Measurements from ENCODE around the gene AVPR1B. TPM values are rescaled to one million over a fixed set of nuclear protein-coding genes. Genes with fewer than 3 reads are reported as not detected.

Gene AVPR1B
- polyA plus RNA-seq, 2 of the 4 experiments (the other 2 are of a cell fraction): not detected

DNA sequence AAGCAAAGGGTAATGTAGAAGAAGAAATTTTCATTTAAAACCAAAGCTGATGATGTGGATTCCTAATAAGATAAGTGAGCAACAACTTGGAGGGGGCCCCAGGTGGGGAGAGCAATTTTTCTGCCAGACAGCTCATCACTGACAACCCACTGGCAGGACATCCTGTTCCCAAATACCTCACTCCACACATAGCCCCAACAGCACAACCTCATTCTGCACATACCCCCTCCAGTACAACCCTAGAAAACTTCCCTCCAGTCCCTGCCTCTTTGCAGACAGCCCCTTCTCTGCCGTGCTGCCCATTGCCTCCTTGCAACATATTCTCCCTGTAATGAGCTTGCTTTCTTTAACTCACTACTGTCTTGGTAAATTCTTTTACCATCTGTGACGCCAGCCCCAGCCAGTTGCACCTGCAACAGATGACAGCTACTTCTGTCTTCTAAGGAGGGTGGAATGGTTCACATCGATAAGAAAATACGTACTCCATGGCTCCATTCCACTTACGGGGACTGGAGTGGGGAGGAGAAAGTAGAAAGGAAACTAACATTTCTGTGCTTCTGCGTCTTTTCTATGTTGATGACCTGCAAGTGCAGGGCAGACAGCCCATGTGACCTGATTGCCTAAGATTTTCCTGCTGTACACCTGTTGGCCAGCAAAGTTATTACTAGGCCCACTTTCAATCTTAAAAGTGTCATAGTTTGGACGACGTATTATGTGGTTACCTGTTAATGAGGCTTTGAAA lies 49.5 kb downstream of the AVPR1B start:
- no peaks in the 10 kb centered on the region for H3K9me3 ChIP-seq
- CTCF ChIA-PET: interaction anchor here (0.8 kb wide), 1 partner anchor 90 kb away, joined by 3 read pairs; no protein-coding TSS in a partner anchor
- TF ChIP-seq, protein P1, sequence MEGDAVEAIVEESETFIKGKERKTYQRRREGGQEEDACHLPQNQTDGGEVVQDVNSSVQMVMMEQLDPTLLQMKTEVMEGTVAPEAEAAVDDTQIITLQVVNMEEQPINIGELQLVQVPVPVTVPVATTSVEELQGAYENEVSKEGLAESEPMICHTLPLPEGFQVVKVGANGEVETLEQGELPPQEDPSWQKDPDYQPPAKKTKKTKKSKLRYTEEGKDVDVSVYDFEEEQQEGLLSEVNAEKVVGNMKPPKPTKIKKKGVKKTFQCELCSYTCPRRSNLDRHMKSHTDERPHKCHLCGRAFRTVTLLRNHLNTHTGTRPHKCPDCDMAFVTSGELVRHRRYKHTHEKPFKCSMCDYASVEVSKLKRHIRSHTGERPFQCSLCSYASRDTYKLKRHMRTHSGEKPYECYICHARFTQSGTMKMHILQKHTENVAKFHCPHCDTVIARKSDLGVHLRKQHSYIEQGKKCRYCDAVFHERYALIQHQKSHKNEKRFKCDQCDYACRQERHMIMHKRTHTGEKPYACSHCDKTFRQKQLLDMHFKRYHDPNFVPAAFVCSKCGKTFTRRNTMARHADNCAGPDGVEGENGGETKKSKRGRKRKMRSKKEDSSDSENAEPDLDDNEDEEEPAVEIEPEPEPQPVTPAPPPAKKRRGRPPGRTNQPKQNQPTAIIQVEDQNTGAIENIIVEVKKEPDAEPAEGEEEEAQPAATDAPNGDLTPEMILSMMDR (IDR thresholded peaks at IDR 0.05): no peak
- TF ChIP-seq CBX2 (IDR thresholded peaks at IDR 0.05; ENCODE audit: borderline replicate concordance, low read depth): no peak
- no peak for TF ChIP-seq EHMT2 (IDR thresholded peaks at IDR 0.05; ENCODE audit: low read depth)
- no peak for TF ChIP-seq ZC3H11A (IDR thresholded peaks at IDR 0.05)
- no peak for TF ChIP-seq SREBF2 (IDR thresholded peaks at IDR 0.05)
- no peak for TF ChIP-seq MAFK (IDR thresholded peaks at IDR 0.05; ENCODE audit: partially characterized antibody)
- TF ChIP-seq JUN (IDR thresholded peaks at IDR 0.05): no peak
- TF ChIP-seq FOSB (CRISPR knock-in tag; IDR thresholded peaks at IDR 0.05): no peak
- no peak for TF ChIP-seq HOXA7 (CRISPR knock-in tag; IDR thresholded peaks at IDR 0.05)
- no peak for TF ChIP-seq EP300 (IDR thresholded peaks at IDR 0.05)
- TF ChIP-seq ZSCAN20 (CRISPR knock-in tag; IDR thresholded peaks at IDR 0.05): no peak
- TF ChIP-seq HOXB5 (CRISPR knock-in tag; IDR thresholded peaks at IDR 0.05): no peak
- TF ChIP-seq, protein P2, sequence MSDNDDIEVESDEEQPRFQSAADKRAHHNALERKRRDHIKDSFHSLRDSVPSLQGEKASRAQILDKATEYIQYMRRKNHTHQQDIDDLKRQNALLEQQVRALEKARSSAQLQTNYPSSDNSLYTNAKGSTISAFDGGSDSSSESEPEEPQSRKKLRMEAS (IDR thresholded peaks at IDR 0.05): no peak
- TF ChIP-seq, protein P3, sequence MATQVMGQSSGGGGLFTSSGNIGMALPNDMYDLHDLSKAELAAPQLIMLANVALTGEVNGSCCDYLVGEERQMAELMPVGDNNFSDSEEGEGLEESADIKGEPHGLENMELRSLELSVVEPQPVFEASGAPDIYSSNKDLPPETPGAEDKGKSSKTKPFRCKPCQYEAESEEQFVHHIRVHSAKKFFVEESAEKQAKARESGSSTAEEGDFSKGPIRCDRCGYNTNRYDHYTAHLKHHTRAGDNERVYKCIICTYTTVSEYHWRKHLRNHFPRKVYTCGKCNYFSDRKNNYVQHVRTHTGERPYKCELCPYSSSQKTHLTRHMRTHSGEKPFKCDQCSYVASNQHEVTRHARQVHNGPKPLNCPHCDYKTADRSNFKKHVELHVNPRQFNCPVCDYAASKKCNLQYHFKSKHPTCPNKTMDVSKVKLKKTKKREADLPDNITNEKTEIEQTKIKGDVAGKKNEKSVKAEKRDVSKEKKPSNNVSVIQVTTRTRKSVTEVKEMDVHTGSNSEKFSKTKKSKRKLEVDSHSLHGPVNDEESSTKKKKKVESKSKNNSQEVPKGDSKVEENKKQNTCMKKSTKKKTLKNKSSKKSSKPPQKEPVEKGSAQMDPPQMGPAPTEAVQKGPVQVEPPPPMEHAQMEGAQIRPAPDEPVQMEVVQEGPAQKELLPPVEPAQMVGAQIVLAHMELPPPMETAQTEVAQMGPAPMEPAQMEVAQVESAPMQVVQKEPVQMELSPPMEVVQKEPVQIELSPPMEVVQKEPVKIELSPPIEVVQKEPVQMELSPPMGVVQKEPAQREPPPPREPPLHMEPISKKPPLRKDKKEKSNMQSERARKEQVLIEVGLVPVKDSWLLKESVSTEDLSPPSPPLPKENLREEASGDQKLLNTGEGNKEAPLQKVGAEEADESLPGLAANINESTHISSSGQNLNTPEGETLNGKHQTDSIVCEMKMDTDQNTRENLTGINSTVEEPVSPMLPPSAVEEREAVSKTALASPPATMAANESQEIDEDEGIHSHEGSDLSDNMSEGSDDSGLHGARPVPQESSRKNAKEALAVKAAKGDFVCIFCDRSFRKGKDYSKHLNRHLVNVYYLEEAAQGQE (IDR thresholded peaks at IDR 0.05): no peak
- TF ChIP-seq HOXB13 (CRISPR knock-in tag; IDR thresholded peaks at IDR 0.05; ENCODE audit: low read depth): no peak
- no peak overlapping the region for H3K4me3 ChIP-seq
- no peaks in the 10 kb centered on the region for H3K4me1 ChIP-seq
- no peak overlapping the region for H3K27ac ChIP-seq
- no peak for FAIRE-seq
- WGBS (ENCODE audit: missing lambda C conversion rate): 59% methylated on average over 8 of the region's 8 CpGs
- no peak for DNase-seq (ENCODE audit: low read depth in 1 of 2, low spot score in 1 of 2)
- no peak overlapping the region for H3K4me2 ChIP-seq
- no peak for ATAC-seq
- POLR2A ChIA-PET: no interaction called here

DNA sequence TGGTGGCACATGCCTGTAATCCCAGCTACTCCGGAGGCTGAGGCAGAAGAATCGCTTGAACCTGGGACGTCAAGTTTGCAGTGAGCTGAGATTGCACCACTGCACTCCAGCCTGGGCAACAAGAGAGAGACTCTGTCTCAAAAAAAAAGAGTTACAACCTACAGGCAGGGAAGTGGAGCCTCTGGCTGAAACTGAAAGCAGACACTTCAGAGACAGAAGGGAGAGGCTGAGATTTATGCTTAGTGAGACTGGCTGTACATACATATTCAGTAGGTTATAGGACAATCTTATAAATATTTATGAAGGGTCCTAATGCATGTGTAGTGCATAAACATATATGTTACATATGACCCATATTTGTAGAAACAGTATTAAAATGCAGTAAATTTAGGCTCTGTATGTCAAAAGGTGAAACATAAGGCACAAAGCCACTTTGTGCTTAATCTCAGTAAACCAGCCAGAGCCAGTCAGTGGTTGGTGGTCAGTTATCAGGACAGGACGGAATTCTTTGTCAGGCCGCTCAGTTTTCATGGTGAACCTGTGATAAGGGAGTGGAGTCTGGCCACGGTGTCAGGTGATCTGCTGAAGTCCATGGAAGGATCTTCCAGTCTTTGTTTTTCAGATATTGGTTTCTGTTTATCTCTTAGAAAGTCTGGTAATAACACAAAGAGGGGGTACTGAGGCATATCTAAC lies 50.6 kb downstream of the AVPR1B start:
- FAIRE-seq (no peak), ATAC-seq (no peak), DNase-seq (ENCODE audit: low read depth in 1 of 2, low spot score in 1 of 2) (no peak)
- Histone ChIP-seq H3K9me3 (no peaks in the 10 kb centered on the region), H3K4me3 (no peak overlapping the region), H3K27ac (no peak overlapping the region), H3K4me1 (no peaks in the 10 kb centered on the region), H3K4me2 (no peak overlapping the region)
- ChIA-PET POLR2A (no interaction called here), CTCF (interaction anchor here (0.8 kb wide), 1 partner anchor 89 kb away, joined by 3 read pairs; no protein-coding TSS in a partner anchor)
- WGBS (ENCODE audit: missing lambda C conversion rate): 65% methylated on average over 5 of the region's 6 CpGs
- TF ChIP-seq CHD4 (IDR thresholded peaks at IDR 0.05; ENCODE audit: borderline replicate concordance) (no peak), EP300 (IDR thresholded peaks at IDR 0.05) (no peak), NFE2L2 (conservative IDR thresholded peaks at IDR 0.05; ENCODE audit: low read length) (no peak), JUNB (IDR thresholded peaks at IDR 0.05) (no peak), ZNF302 (CRISPR knock-in tag; IDR thresholded peaks at IDR 0.05) (no peak), HOXB13 (CRISPR knock-in tag; IDR thresholded peaks at IDR 0.05; ENCODE audit: low read depth) (no peak), BHLHE40 (IDR thresholded peaks at IDR 0.05; ENCODE audit: low read depth, low read length) (no peak), RFX5 (IDR thresholded peaks at IDR 0.05) (no peak), HOXA7 (CRISPR knock-in tag; IDR thresholded peaks at IDR 0.05) (no peak), RAD21 (conservative IDR thresholded peaks at IDR 0.05 in 1 of 2, IDR thresholded peaks at IDR 0.05 in 1 of 2) (no peak)
- TF ChIP-seq, protein P1 (IDR thresholded peaks at IDR 0.05): no peak
- TF ChIP-seq, protein P4, sequence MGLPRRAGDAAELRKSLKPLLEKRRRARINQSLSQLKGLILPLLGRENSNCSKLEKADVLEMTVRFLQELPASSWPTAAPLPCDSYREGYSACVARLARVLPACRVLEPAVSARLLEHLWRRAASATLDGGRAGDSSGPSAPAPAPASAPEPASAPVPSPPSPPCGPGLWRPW (IDR thresholded peaks at IDR 0.05): no peak
- TF ChIP-seq, protein P5, sequence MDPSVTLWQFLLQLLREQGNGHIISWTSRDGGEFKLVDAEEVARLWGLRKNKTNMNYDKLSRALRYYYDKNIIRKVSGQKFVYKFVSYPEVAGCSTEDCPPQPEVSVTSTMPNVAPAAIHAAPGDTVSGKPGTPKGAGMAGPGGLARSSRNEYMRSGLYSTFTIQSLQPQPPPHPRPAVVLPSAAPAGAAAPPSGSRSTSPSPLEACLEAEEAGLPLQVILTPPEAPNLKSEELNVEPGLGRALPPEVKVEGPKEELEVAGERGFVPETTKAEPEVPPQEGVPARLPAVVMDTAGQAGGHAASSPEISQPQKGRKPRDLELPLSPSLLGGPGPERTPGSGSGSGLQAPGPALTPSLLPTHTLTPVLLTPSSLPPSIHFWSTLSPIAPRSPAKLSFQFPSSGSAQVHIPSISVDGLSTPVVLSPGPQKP (IDR thresholded peaks at IDR 0.05; ENCODE audit: low read depth, low read length): no peak
